Esophagus muscularis mucosa (tissue), 4 donors: ENCODE measurements around the gene TMEM92. TPM values are rescaled to one million over a fixed set of nuclear protein-coding genes. Genes with fewer than 3 reads are reported as not detected.

Experiments
- DNase-seq: peaks from one replicate; pipeline ENCODE4 v3.0.0-alpha.2; 2017; ENCODE audit errors: extremely low spot score
- H3K27ac ChIP-seq, 4 donors: fragments of 200-600 bp; sonication (generic); replicated peaks in 1 of 4; 1 replicate in 3 of 4; 2 replicates in 1 of 4; pipeline ENCODE4 v1.5.1; 2016 to 2019; ENCODE audit warnings: mild to moderate bottlenecking in 1 of 4
- H3K27me3 ChIP-seq, 4 donors: fragments of 200-600 bp; sonication (generic); one replicate each; pipeline versions ENCODE4 v1.5.1 to v1.6.0; 2016 to 2019
- H3K36me3 ChIP-seq, 4 donors: fragments of 200-600 bp; sonication (generic); one replicate each; pipeline ENCODE4 v1.5.1; 2016 to 2019
- H3K4me1 ChIP-seq, 4 donors: fragments of 200-600 bp; sonication (generic); one replicate each; pipeline ENCODE4 v1.5.1; 2016 to 2019
- H3K4me3 ChIP-seq, 4 donors: fragments of 200-600 bp; sonication (generic); 1 replicate in 2 of 4; 2 replicates in 2 of 4; pipeline ENCODE4 v1.5.1; 2016 to 2019; ENCODE audit warnings: mild to moderate bottlenecking in 4 of 4, moderate library complexity in 1 of 4
- H3K9me3 ChIP-seq, 4 donors: fragments of 200-600 bp; sonication (generic); 1 replicate in 3 of 4; 2 replicates in 1 of 4; pipeline ENCODE4 v1.5.1; 2016 to 2019
- EP300 ChIP-seq: sonication (generic); formaldehyde crosslinking; IDR thresholded peaks from one replicate; pipeline ENCODE4 v1.6.1; 2017; ENCODE audit warnings: antibody characterized with exemption
- POLR2A ChIP-seq: fragments of 450-650 bp; IDR thresholded peaks from one replicate; pipeline ENCODE4 v1.6.1; 2017; ENCODE audit warnings: antibody characterized with exemption, moderate library complexity, mild to moderate bottlenecking, low read depth
- POLR2AphosphoS5 ChIP-seq, 2 donors: sonication (generic); formaldehyde crosslinking; IDR thresholded peaks; one replicate each; pipeline ENCODE4 v1.6.1; 2017; ENCODE audit warnings: antibody characterized with exemption in 2 of 2
- WGBS: methylation state at CpG from one replicate; pipeline ENCODE4 v1.1.5; 2018; 5-methylcytosine and 5-hydroxymethylcytosine counted together
- intact Hi-C: fragments of 100-400 bp; cut with DNase I; formaldehyde crosslinking; loops from one replicate; pipeline ENCODE4 v1.15.1; 2023
- total RNA-seq, 4 donors: library from RNA; depleted of rRNA; stranded (reverse); fragments of >200 nt; gene quantifications; one replicate each; pipeline versions ENCODE4 v1.1.0 to v1.2.1, GENCODE V29; 2016
- TF ChIP-seq, protein P1 (sequence below), 3 experiments: fragments of 200-600 bp in 2 of 3; fragments of 450-650 bp in 1 of 3; sonication (generic) in 2 of 3; IDR thresholded peaks; one replicate each; pipeline ENCODE4 v1.5.1; 2017 to 2019; ENCODE audit warnings: antibody characterized with exemption in 3 of 3, mild to moderate bottlenecking in 2 of 3, moderate library complexity in 1 of 3

Gene TMEM92
- total RNA-seq, 4 donors from 2014 or later = 0.80 TPM; not detected in 3

DNA sequence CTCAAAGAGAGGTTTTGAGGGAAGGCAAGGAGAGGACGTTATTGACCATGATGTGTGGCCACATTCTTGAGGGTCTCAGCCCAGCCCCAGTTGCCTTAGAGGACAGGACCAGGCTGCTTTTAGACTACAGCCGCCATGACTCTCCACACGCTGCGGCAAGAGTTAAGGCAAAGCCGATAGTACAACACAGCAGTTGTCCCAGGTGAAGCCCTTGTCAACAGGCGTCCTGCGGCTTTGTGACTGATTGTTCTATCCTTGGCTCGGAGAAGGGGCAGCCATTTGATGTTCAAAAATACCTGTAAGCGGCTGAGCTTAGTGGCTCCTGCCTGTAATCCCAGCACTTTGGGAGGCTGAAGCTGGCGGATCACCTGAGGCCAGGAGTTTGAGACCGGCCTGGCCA, 28.8 kb downstream of the TMEM92 start:
- DNase-seq = no peak
- Histone ChIP-seq H3K36me3 (no peaks in the 10 kb centered on the region), H3K4me3 (no peak overlapping the region), H3K9me3 (no peaks in the 10 kb centered on the region), H3K4me1 (peaks cover 0 to 15% (median 15%) of the 10 kb centered on the region in 4 donors), H3K27ac (no peak overlapping the region), H3K27me3 (no peaks in the 10 kb centered on the region)
- intact Hi-C loops = no loop called here
- WGBS = 91% methylated on average over 11 of the region's 11 CpGs
- TF ChIP-seq POLR2A (no peak), EP300 (no peak), POLR2AphosphoS5 (IDR thresholded peaks at IDR 0.05) (no peak)
- TF ChIP-seq, protein P1, sequence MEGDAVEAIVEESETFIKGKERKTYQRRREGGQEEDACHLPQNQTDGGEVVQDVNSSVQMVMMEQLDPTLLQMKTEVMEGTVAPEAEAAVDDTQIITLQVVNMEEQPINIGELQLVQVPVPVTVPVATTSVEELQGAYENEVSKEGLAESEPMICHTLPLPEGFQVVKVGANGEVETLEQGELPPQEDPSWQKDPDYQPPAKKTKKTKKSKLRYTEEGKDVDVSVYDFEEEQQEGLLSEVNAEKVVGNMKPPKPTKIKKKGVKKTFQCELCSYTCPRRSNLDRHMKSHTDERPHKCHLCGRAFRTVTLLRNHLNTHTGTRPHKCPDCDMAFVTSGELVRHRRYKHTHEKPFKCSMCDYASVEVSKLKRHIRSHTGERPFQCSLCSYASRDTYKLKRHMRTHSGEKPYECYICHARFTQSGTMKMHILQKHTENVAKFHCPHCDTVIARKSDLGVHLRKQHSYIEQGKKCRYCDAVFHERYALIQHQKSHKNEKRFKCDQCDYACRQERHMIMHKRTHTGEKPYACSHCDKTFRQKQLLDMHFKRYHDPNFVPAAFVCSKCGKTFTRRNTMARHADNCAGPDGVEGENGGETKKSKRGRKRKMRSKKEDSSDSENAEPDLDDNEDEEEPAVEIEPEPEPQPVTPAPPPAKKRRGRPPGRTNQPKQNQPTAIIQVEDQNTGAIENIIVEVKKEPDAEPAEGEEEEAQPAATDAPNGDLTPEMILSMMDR (IDR thresholded peaks at IDR 0.05) = no peak

- intact Hi-C loops = no loop called here
- Histone ChIP-seq H3K36me3 (no peaks in the 10 kb centered on the region), H3K4me3 (no peak overlapping the region), H3K27ac (no peak overlapping the region), H3K9me3 (no peaks in the 10 kb centered on the region), H3K27me3 (no peaks in the 10 kb centered on the region), H3K4me1 (peaks cover 0 to 15% (median 15%) of the 10 kb centered on the region in 4 donors)
- WGBS = 86% methylated on average over 4 of the region's 4 CpGs
- no peak for DNase-seq
- no peak for TF ChIP-seq POLR2A
- no peak for TF ChIP-seq POLR2AphosphoS5 (IDR thresholded peaks at IDR 0.05)
- TF ChIP-seq, protein P1 (IDR thresholded peaks at IDR 0.05) = no peak
- no peak for TF ChIP-seq EP300
Measured at GRCh38 chr17:50303596-50303995, 29.3 kb downstream of the TMEM92 start.

- TF ChIP-seq POLR2AphosphoS5 (IDR thresholded peaks at IDR 0.05) = no peak
- TF ChIP-seq EP300 = no peak
- TF ChIP-seq, protein P1 (IDR thresholded peaks at IDR 0.05) = no peak
- no peak for TF ChIP-seq POLR2A
- no peak overlapping the region for H3K4me3 ChIP-seq
Measured at GRCh38 chr17:50304781-50305404, 30.6 kb downstream of the TMEM92 start.

DNA sequence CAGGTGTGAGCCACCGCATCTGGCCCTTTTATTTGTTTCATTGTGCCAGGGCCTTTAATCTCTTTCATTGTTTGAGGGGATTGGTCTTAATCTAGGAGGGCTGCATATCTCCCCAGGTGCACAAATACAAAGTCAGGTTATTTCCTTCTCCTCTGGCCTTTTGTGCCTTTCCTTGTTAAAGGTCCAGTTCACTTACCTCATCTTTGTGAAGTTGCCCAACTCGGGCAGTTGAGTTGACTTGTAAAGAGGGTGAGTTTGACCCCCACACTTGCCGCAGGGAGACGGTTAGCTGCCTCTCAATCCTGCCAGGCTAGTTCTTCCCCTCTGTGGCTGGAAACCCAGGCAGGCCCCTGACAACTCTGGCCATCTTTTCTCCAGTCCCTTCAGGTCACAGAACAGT, 33.4 kb downstream of the TMEM92 start:
- no peak for TF ChIP-seq POLR2AphosphoS5 (IDR thresholded peaks at IDR 0.05)
- peaks cover 0 to 6% (median 0%) of the 10 kb centered on the region in 4 donors for H3K27me3 ChIP-seq
- no peak overlapping the region for H3K27ac ChIP-seq
- H3K9me3 ChIP-seq = no peaks in the 10 kb centered on the region
- intact Hi-C loops = no loop called here
- H3K4me1 ChIP-seq = peaks cover 0 to 15% (median 15%) of the 10 kb centered on the region in 4 donors
- 97% methylated on average over 4 of the region's 4 CpGs for WGBS
- H3K4me3 ChIP-seq = no peak overlapping the region
- H3K36me3 ChIP-seq = no peaks in the 10 kb centered on the region
- no peak for DNase-seq

More at GRCh38 chr17:50304781-50305404, 30.6 kb downstream of the TMEM92 start:
- H3K9me3 ChIP-seq = no peaks in the 10 kb centered on the region
- no peak for DNase-seq
- H3K36me3 ChIP-seq = no peaks in the 10 kb centered on the region
- WGBS = 29% methylated on average over 7 of the region's 7 CpGs
- no peaks in the 10 kb centered on the region for H3K27me3 ChIP-seq
- H3K4me1 ChIP-seq = peaks cover 0 to 15% (median 15%) of the 10 kb centered on the region in 4 donors
- intact Hi-C loops = no loop called here
- no peak overlapping the region for H3K27ac ChIP-seq

DNA sequence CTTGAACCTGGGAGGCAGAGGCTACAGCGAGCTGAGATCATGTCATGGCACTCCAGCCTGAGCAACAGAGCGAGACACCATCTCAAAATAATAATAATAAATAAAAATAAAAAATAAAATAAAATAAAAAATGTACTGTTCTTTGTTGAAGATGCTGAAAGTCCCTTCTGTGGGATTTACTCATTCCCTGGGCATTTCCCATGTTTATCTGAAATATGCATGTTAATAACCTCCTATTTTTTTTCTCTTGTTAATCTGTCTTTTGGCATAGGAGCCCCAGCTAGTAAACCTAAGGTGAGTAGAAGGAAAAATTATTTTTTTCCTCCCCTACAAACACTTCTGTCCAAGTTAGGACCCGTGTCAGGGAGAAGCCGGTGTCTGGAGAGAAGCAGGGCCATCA, 34.4 kb downstream of the TMEM92 start:
- no peak overlapping the region for H3K27ac ChIP-seq
- no peaks in the 10 kb centered on the region for H3K9me3 ChIP-seq
- TF ChIP-seq POLR2AphosphoS5 (IDR thresholded peaks at IDR 0.05) = no peak
- TF ChIP-seq EP300 = no peak
- TF ChIP-seq, protein P1 (IDR thresholded peaks at IDR 0.05) = no peak
- TF ChIP-seq POLR2A = no peak
- no peaks in the 10 kb centered on the region for H3K36me3 ChIP-seq
- peaks cover 0 to 6% (median 0%) of the 10 kb centered on the region in 4 donors for H3K27me3 ChIP-seq
- H3K4me1 ChIP-seq = peaks cover 0 to 15% (median 15%) of the 10 kb centered on the region in 4 donors
- H3K4me3 ChIP-seq = no peak overlapping the region
- DNase-seq = no peak
- intact Hi-C loops = no loop called here
- WGBS = 93% methylated on average over 4 of the region's 4 CpGs
